Stimulated activated CD4-positive, alpha-beta T cell treated with anti-CD3 and anti-CD28 coated beads, Interleukin-1b, Interleukin-23, amount 100 ng/mL, for 48 hours (primary cell): ENCODE data around the gene SYNJ2.

Source experiments
- DNase-seq: peaks from one replicate; pipeline ENCODE4 v3.0.0-alpha.2; 2020

The SYNJ2 gene

DNA sequence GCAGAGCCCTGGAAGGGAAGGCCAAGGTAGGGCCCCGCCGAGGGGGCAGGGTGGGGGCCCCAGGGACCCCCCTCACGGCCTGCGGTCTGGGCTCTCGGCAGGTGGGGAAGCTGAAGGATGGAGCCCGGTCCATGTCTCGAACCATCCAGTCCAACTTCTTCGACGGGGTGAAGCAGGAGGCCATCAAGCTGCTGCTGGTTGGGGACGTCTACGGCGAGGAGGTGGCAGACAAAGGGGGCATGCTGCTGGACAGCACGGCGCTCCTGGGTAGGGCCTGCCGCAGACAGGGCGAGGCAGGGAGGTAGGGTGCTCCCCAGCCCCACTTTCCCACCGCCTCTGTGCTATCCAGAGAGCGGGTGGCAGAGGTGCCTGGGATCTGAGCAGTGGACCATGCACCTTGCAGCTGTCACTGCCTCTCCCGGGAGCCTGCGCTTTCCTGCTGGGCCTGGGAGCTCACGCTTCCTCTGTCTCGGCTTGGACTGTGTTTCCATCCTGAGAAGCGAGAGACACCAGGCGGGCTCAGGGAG lies 83.1 kb downstream of the SYNJ2 start:
- no peak for DNase-seq

DNA sequence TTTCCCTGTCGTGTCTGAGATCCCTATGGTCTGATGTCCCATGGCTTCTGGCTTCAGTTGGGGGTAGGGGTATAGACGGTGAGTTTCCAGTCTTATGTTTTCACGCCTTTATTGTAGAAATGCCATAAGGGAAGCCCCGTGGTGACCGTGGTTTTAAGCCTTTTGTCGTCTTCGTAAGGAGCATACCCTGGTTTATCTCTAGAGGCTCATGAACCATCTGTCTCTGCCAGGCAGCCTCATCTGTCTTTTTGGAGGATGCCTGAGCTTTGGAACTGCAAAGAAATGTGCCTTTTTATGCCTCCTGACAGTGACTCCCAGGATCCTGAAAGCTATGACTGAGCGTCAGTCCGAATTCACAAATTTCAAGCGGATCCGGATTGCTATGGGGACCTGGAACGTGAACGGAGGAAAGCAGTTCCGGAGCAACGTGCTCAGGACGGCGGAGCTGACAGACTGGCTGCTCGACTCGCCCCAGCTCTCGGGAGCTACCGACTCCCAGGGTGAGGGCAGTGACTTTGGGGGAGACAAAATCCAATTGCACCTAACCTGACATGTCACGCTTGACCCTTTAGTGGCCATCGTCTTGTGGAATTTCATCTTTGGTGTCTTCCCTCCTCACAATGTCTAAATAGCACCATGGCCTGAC lies 84.6 kb downstream of the SYNJ2 start:
- no peak for DNase-seq

DNA sequence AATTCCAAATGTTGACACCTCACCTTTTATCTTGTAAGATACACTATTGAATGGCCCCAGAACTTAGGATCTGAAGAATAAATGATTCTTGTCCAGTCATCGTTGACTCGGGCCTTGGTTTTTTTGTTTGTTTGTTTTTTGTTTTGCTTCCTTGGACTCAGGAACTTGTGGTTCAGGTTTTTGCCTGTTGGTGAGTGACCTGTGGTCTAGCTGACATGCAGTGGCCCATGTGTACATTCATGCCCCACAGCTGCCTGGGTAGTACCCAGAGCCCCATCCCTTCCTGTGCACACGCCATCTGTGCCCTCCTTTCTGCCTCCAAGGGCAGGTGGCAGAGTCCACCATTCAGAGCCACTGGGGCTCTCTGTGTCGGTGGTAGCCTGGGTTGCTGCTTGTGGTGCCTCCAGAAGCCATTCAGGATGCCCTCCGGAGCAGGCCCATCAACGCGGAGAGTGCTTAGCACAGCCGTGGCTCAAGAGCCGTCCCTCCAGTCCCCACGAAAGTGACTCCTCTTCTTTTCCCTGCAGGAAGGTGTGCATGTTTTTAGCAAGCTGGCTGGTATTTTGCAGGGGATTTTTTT lies 85.9 kb downstream of the SYNJ2 start:
- DNase-seq = no peak

DNA sequence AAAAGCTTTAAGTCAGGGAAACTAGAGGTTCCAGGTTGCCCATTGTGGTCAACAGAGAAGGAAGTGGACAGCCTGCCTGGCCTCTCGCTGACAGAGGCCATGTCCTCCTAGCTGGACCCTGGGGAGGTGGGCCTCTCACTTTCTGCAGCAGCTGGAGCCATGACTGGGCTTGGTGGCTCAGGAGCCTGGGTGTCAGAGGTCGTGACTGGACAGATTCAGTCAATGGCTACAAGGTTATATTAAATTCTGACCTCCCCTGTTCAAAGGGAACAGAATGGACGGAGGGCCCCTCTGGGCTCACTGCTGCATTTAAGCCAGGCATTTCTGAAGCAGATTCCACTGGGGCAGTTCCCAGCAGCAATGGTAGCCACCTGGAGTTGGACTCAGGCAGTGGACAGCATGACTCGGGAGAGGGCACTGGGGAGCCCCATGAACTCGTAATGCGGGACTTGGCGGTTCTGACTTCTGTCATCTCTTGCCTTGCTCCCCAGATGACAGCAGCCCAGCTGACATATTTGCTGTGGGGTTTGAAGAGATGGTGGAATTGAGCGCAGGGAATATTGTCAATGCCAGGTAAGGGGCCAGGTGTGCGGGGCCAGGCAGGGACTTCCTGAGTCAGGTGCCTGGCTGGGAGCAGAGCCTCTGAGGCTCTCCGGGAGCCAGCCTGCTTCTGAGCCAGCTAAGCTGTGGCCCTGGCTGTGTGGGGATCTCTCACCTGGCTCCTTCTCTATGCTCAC lies 86.7 kb downstream of the SYNJ2 start:
- no peak for DNase-seq

DNA sequence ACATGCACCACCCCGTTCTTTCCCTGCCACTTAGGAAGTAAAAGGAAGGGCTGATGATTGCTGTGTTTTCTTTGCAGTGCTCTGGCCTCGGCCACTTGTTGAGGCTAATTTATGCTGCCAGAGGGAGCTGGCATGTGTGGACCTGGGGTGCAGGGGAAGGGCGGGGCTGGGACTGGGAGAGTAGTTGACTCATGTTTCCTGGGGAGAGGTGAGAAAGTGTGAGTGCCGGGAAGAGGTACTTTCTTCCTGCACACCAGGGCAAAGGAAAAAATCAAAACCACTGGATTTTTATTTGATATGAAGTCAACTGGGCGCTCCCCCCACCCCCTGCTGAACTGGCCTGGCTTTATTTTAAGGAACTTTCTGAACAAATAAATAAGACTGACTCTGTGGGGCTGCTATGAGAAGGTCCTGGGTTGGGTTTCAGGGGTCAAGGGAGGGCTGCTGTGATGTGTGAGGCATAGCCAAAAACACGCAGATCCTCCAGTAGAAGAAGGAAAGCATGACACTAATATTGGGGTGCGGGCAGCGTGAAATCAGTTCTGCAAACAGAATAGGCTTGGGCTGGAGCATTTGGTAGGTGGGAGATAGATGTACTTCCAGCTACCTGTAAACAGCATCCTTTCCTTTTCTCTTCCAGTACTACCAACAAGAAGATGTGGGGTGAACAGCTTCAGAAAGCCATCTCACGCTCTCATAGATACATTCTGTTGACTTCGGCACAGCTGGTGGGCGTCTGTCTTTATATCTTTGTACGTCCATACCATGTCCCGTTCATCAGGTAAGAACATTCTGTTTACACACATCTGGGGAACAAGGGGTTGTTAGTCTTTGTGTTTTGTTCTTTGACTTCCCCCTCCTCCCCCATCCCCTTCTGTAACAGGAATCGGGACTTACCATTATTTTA lies 87.5 kb downstream of the SYNJ2 start:
- no peak for DNase-seq

DNA sequence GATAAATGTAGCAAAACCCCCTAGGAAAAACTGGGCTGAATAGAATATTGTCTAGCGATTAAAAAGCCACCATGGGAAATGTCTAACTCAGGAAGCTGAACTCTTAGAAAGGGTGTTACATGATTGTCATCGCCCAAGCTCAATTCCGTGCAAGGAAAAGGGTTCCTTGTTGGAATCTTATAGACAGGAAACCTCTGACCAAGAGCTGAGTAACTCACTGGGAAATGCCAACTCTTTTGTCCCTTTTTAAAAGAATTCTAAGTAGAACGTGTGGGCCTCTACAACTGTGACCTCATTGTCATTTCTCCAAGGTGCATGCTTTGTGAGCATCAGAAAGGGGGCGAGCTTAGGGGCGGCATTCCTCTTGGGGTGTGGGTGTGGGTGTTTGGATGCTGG lies 88.1 kb downstream of the SYNJ2 start:
- no peak for DNase-seq

DNA sequence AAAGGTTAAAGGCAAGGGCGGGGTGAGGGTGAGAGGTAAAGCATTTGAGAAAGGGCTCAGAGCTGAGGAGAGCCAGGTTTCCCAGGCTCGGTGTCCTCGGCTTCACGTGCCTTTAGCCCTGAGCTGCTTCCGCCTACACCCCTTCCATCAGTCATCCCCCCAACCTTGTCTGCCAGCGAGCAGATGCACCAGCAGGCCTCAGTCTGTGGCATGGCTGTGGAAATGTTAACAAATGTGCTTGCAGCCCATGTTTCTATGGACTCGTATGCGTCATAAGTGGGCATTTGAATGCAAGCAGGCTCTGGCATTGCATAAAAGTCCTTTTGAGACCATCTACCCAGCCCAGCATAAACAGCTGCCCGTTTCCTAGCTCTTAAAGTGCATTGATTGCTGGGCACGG lies 88.8 kb downstream of the SYNJ2 start:
- no peak for DNase-seq

DNA sequence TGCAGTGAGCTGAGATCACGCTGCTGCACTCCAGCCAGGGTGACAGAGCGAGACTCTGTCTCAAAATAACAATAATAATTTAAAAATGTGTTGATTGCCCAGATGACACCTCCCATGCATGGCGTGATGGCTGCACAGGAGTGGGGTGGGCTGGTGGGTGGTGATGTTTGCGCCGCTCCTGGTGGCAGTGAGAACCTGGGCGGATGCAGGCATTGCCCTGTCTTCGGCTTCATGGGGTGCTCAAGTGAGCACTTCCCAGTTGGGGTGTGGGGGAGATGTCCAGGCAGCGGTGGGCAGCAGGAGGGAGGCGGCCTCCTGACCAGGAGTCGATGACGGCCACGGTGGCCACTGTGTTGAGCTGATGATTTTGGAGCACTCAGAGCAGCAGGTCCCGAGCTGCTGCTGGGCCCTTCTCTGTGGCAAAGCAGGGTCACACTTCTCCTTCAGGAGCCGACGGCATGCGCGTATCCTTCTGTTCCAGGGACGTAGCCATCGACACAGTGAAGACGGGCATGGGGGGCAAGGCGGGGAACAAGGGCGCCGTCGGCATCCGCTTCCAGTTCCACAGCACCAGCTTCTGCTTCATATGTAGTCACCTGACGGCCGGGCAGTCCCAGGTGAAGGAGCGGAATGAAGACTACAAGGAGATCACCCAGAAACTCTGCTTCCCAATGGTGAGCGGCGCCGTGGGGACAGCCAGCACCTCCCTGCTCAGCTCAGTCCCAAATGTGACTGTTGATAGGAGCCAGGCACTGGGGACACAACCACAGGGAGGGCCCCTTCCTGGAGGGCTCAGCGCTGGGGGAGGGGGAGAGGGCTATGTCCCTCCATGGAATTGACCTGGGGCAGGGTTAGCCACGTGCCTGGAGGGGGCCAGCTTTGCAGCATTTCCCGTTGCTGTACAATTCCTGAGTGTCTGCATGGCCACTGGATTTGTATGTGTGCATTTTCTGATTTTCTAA lies 89.7 kb downstream of the SYNJ2 start:
- no peak for DNase-seq

DNA sequence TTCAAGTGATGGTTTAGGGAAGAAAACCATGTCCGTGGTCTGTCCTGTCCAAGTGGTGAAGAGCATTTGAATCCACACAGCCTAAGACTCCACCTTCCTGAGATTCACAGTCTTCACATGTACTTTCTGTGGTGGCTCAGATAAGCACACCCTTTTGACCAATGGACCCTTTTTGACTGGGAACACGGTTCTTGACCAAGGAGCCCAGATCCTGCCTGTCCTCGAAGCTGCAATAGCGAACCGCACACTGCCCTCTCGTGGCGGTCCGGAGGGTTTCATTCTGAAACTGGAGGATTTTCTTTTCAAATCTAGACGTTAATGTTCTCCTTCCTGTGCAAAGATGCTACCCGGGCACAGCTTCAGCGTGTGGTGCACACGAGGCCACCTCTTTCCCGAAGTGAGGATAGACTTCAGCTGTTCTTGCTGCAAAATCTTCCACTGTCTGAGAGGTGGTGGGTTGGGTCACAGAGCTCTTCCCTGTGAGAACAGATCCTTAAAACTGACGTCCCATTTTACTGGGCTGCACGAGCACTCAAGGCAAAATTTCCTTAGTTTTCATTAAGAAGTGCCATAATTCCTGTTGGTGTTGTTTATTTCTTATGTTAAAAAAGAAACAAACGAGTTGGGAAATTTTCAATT lies 90.5 kb downstream of the SYNJ2 start:
- peak; percentile 65 for DNase-seq

DNA sequence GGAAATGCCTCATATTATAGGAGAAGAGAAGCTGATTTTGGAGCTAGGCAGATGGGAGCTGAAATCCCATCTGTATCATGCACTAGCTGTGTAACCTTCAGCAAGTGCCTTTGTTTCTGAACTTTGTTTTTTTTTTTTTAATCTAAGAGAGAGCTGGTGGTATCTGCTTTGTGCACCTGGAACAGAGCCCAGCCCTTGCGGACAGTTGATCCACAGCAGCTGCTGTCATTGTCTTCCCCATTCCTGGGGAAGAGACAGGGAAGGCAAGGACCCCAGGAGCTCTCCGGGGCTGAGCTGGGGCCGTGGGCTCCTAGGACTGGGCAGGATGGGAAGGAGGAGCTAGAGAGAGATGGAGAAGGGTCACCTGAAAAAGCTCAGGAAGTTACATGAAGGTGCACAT lies 92.1 kb downstream of the SYNJ2 start:
- DNase-seq = no peak

DNA sequence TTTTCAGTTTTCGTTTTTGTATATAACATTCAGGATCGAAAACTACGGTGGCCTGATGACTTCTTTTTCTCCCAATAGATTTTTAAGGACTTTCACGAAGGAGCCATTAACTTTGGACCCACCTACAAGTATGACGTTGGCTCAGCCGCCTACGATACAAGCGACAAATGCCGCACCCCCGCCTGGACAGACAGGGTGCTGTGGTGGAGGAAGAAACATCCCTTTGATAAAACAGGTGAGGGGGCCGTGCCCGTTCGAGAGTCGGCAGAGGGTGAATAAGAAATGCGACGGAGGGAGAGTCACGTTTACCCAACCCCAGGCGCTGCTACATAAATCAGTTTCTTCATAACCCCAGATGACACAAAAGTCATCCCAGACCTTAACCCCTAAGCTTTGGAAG lies 94.9 kb downstream of the SYNJ2 start:
- DNase-seq = no peak

DNA sequence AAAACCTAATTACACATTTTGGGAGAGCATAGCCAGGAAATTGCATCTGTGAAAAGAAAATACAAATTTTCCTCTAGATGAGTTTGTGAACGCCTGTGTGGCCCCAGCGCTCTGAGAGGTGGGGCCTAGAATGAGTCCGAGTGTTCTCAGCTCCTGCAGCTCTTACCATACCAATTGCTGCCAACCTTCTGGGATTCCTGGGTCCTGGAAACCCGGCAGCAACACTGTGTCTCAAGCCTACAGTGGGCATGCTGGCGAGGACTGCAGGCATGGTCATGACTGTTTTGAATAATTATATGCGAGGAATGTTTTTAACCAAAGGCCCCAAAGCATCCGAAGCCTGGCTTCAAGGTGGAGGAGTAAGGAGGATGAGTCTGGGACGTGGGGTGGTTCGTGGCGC lies 96.0 kb downstream of the SYNJ2 start:
- no peak for DNase-seq

DNA sequence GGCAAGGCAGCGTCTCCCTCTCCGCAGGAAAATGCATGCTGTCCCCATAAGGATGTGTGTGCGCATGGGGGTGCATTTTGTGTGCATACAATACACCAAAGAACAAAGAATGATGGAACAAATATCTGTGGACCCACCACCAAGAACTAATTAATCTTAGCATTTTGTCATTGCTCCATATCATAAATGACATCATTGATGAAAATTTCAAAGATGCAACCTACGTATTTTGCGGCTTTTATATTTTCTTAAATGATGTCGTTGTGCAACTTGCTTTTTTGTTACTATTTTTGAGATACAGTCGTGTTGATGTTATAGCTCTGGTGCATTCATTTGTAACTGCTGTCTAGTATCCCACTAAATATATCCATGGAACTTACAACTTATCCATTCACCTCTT lies 96.7 kb downstream of the SYNJ2 start:
- no peak for DNase-seq

DNA sequence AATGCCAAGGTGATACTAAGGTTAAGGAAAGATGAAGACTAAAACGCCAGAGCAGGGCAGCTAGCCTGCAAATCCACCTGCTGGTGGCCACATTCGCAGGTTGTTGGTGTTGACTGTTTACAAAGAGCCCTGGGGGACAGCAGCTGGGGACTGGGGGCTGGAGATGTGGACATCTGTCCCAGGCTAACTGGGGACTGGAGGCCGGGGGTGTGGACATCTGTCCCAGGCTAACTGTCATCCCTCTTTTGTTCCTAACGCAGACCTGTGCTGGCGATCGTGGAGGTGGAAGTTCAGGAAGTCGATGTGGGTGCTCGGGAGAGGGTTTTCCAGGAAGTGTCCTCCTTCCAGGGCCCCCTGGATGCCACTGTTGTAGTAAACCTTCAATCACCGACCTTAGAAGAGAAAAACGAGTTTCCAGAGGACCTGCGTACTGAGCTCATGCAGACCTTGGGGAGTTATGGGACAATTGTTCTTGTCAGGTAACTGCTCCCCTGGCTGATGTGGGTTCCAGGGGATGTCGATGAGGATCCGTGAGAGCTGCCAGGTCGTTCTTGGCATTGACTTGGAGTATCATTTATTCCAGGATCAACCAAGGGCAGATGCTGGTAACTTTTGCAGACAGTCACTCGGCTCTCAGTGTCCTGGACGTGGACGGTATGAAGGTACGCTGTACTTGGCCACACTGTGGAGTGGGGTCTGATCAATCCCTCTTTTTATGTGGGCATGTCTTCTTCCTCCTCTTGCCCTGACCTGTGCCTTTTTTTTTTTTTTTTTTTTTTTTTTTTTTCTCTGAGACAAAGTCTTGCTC lies 99.4 kb downstream of the SYNJ2 start:
- no peak for DNase-seq

DNA sequence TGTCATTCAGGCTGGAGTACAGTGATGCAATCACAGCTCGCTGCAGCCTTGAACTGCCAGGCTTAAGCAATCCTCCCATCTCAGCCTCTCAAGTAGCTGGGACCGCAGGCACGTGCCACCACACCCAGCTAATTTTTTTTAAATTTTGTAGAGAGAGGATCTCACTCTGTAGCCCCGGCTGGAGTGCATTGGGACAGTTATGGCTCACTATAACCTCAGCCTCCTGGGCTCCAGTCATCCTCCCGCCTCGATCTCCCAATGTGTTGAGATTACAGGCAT lies 99.9 kb downstream of the SYNJ2 start:
- DNase-seq = no peak

DNA sequence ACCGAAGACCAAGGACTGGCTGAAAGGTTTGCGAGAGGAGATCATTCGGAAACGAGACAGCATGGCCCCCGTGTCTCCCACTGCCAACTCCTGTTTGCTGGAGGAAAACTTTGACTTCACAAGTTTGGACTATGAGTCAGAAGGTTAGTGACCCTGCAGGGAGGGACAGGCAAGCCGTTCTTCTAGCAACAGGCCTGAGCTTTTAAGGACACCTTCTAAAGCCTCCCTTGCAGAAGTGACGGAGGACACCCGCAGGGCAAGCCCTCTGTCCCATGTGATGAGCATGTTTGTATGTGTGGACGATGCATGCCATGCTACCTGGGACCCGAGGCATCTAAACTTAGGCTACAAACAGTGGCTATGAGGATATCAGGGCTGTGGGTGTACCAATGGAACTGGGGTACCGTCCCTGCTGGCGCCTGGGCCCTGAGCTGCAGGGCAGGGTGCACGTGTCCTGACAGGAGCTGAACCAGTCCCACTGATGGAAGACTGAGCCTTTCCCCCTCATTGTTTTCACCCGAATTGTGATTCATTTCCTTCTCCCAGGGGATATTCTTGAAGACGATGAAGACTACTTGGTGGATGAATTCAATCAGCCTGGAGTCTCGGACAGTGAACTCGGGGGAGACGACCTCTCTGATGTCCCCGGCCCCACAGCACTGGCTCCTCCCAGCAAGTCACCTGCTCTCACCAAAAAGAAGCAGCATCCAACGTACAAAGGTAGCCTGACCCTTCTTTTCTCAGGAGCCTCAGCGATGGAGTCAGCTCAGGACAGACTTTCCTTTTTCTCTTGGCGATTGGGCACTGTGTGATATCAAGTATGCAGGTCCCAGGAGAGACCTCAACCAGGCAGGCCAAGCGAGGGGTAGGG lies 102.0 kb downstream of the SYNJ2 start:
- DNase-seq = no peak

DNA sequence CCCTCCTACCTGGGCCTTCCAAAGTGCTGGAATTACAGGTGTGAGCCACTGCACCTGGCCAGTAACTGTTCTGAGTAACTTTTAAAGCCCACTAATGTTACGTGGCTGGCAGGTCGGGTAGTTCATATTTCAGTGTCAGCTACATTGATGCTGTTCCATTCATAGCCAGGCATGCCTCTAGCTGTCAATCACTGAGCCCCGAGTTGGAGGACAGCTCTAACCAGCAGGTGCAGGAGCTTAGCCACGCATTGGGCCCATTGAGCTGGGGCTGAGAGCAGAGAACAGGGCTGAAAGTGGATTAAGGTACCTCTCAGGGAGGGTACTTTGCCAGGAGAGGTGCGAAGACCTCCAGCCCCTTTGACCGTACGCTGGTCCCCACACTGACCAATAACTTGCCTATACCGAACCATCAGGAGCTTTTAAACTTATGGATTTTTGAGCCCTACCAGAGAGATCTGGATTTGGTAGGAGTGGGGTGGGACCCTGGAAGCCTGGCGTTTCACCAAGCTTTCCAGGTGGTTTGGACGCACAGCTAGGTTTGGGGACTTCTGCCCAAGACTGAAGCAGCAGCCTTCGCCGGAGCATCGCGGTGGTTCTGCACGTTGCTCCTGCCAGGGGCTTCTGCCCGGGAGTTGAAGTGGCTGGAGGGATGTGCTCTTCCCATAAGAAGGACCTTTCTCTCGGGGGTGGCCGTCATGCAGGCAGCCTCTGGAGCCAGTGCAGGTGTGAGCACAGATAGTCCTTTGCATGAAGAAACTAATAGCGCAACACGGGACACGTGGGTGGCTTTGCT lies 103.8 kb downstream of the SYNJ2 start:
- DNase-seq = no peak

DNA sequence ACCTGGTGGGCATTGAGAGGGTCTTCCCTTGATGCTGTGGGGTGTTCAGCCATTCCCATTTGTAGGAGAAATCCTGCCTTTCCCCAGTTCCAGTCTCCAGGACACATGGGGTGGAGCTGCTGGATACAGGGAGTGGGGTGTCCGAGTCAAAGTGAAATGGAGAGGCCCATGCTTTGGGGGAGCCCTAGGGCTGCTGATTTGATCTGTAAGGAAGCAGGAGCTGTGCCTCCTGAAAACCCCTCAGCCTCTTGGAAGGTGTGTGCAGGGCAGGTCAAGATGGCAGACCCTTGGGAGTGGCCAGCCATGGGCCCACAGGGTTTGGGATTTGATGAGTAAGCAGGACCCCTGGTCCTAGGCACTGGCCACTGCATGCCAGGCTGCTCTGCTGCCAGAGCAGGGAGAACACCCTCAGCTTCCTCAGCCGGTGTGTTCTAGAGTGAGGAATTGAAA lies 104.4 kb downstream of the SYNJ2 start:
- no peak for DNase-seq
